WTC11 (cell line): ENCODE measurements around the gene CAPN15. TPM values are rescaled to one million over a fixed set of nuclear protein-coding genes. Genes with fewer than 3 reads are reported as not detected.

ENCODE experiments used
- ATAC-seq: fragments of 200-7000 bp; cut with Tn5 transposase; 2 replicates; pipeline ENCODE4 v1.10.0; 2021; ENCODE audit warnings: mild to moderate bottlenecking, moderate library complexity
- CTCF ChIA-PET: fragments of 300-600 bp; sonication (Branson Sonifier 250); formaldehyde crosslinking; loops from one replicate; lab custom pipeline; 2021; ENCODE audit warnings: antibody characterized with exemption; lab: Charles Lee
- POLR2A ChIA-PET: fragments of 350-600 bp; sonication (Branson Sonifier 250); formaldehyde crosslinking; loops from one replicate; lab custom pipeline; 2021; ENCODE audit warnings: antibody characterized with exemption; lab: Charles Lee
- DNase-seq: peaks from one replicate; pipeline ENCODE4 v3.0.0; 2021; ENCODE audit warnings: low spot score
- H3K27ac Mint-ChIP-seq: 2 replicates; pipeline ENCODE4 v1.8.0; 2021; ENCODE audit warnings: mixed read lengths
- H3K27me3 Mint-ChIP-seq: 2 replicates; pipeline ENCODE4 v1.8.0; 2021; ENCODE audit warnings: low read depth, mild to moderate bottlenecking, moderate library complexity, mixed read lengths
- H3K36me3 Mint-ChIP-seq: 2 replicates; pipeline ENCODE4 v1.8.0; 2021; ENCODE audit warnings: mixed read lengths
- H3K4me1 Mint-ChIP-seq: 2 replicates; pipeline ENCODE4 v1.8.0; 2022; ENCODE audit warnings: mixed read lengths
- H3K4me3 Mint-ChIP-seq: 2 replicates; pipeline ENCODE4 v1.8.0; 2021; ENCODE audit warnings: mild to moderate bottlenecking, moderate library complexity, mixed read lengths
- H3K9me3 Mint-ChIP-seq: 2 replicates; pipeline ENCODE4 v1.8.0; 2021; ENCODE audit warnings: mixed read lengths
- CBFB ChIP-seq: sonication (generic); formaldehyde crosslinking; IDR thresholded peaks from 2 replicates; pipeline ENCODE4 v1.8.1; 2022; ENCODE audit warnings: mild to moderate bottlenecking, low read depth, missing genetic modification reagents
- EMX1 ChIP-seq: fragments of 250-450 bp; sonication (Bioruptor Pico); IDR thresholded peaks from 2 replicates; pipeline ENCODE4 v1.8.0; 2021; ENCODE audit warnings: mild to moderate bottlenecking
- FOXP1 ChIP-seq: sonication (generic); formaldehyde crosslinking; IDR thresholded peaks from 2 replicates; pipeline ENCODE4 v1.8.0; 2022; ENCODE audit warnings: missing genetic modification reagents, mild to moderate bottlenecking, moderate library complexity, borderline replicate concordance
- NR1H2 ChIP-seq: sonication (generic); formaldehyde crosslinking; IDR thresholded peaks from 2 replicates; pipeline ENCODE4 v1.9.0; 2021; ENCODE audit warnings: mild to moderate bottlenecking, moderate library complexity, missing genetic modification reagents
- RELA ChIP-seq: sonication (generic); formaldehyde crosslinking; IDR thresholded peaks from 2 replicates; pipeline ENCODE4 v1.8.1; 2022; ENCODE audit warnings: missing genetic modification reagents, mild to moderate bottlenecking, borderline replicate concordance
- SP1 ChIP-seq: sonication (generic); formaldehyde crosslinking; conservative IDR thresholded peaks from 2 replicates; pipeline ENCODE4 v1.8.1; 2022; ENCODE audit warnings: missing genetic modification reagents
- ZNF671 ChIP-seq: fragments of 250-450 bp; sonication (Bioruptor Pico); IDR thresholded peaks from 2 replicates; pipeline ENCODE4 v1.8.0; 2021; ENCODE audit warnings: mild to moderate bottlenecking
- total RNA-seq: library from RNA; stranded (reverse); gene quantifications from 3 replicates; pipeline ENCODE4 v1.2.3, GENCODE V29; 2021
- TF ChIP-seq, protein P1 (sequence below): sonication (generic); formaldehyde crosslinking; IDR thresholded peaks from 2 replicates; pipeline ENCODE4 v1.8.1; 2023; ENCODE audit warnings: mild to moderate bottlenecking, moderate library complexity, missing genetic modification reagents
- TF ChIP-seq, protein P2 (sequence below): sonication (generic); formaldehyde crosslinking; IDR thresholded peaks from 2 replicates; pipeline ENCODE4 v1.8.1; 2022; ENCODE audit warnings: mild to moderate bottlenecking, missing genetic modification reagents, moderate library complexity, borderline replicate concordance
- TF ChIP-seq, protein P3 (sequence below): fragments of 250-450 bp; sonication (Bioruptor Pico); IDR thresholded peaks from 2 replicates; pipeline ENCODE4 v1.9.0; 2021; ENCODE audit warnings: mild to moderate bottlenecking
- TF ChIP-seq, protein P4 (sequence below): sonication (generic); formaldehyde crosslinking; conservative IDR thresholded peaks from 2 replicates; pipeline ENCODE4 v1.8.1; 2022; ENCODE audit warnings: mild to moderate bottlenecking, missing genetic modification reagents
- TF ChIP-seq, protein P5 (sequence below): sonication (generic); formaldehyde crosslinking; IDR thresholded peaks from 2 replicates; pipeline ENCODE4 v1.8.1; 2023; ENCODE audit warnings: mild to moderate bottlenecking, missing genetic modification reagents
- TF ChIP-seq, protein P6 (sequence below): sonication (generic); formaldehyde crosslinking; IDR thresholded peaks from 2 replicates; pipeline ENCODE4 v1.8.0; 2022; ENCODE audit warnings: mild to moderate bottlenecking, missing genetic modification reagents

CAPN15 gene
- total RNA-seq, 1 experiment from 2014 or later = 110 TPM

DNA sequence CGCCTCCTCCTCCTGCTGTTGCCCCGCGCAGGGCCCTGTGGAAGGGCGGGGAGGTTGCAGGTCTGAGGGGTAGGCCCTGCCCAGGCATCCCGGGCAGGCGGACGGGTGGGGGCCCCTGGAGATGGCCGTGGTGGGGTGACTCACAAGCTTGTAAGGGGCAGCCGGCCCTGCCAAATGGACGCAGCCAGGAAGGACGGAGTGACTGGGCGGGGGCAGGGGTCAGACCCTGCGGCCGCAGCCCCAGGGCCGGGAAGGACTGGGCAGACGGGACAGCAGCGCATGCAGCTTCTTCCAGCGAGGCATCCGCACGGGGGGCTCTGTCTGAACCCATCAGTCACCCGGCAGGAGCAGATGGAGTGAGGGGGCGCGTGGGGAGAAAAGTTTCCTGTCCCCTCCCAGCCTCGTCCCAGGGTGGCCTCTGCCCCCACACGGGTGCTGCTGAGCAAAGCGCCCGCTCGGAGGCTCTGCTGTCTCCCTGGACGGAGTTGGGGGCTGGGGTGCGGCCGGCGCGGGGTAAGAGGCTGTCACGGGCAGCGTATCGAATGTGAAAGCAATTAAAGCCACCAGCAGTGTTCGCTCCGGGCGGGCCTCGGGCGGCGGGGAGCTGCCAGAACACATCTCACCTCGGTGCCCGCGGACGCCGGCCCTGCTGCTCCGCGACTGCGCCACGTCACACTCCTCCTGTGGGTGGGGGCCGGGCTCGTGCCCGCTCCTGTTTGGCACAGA is 27.3 kb downstream of the CAPN15 start:
- CTCF ChIA-PET = interaction anchor here (0.8 to 1.0 kb wide), 2 partner anchors 16 to 24 kb away, joined by 3 read pairs; no protein-coding TSS in a partner anchor
- no peak for DNase-seq

More for the DNA sequence above, 27.3 kb downstream of the CAPN15 start:
- TF ChIP-seq, protein P1, sequence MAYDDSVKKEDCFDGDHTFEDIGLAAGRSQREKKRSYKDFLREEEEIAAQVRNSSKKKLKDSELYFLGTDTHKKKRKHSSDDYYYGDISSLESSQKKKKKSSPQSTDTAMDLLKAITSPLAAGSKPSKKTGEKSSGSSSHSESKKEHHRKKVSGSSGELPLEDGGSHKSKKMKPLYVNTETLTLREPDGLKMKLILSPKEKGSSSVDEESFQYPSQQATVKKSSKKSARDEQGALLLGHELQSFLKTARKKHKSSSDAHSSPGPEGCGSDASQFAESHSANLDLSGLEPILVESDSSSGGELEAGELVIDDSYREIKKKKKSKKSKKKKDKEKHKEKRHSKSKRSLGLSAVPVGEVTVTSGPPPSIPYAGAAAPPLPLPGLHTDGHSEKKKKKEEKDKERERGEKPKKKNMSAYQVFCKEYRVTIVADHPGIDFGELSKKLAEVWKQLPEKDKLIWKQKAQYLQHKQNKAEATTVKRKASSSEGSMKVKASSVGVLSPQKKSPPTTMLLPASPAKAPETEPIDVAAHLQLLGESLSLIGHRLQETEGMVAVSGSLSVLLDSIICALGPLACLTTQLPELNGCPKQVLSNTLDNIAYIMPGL (CRISPR knock-in tag) = no peak
- TF ChIP-seq SP1 (no peak), FOXP1 (no peak), RELA (CRISPR knock-in tag) (no peak), CBFB (no peak), NR1H2 (CRISPR knock-in tag) (no peak), ZNF671 (CRISPR knock-in tag) (no peak), EMX1 (CRISPR knock-in tag) (no peak)
- TF ChIP-seq, protein P2, sequence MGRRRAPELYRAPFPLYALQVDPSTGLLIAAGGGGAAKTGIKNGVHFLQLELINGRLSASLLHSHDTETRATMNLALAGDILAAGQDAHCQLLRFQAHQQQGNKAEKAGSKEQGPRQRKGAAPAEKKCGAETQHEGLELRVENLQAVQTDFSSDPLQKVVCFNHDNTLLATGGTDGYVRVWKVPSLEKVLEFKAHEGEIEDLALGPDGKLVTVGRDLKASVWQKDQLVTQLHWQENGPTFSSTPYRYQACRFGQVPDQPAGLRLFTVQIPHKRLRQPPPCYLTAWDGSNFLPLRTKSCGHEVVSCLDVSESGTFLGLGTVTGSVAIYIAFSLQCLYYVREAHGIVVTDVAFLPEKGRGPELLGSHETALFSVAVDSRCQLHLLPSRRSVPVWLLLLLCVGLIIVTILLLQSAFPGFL = no peak
- TF ChIP-seq, protein P3, sequence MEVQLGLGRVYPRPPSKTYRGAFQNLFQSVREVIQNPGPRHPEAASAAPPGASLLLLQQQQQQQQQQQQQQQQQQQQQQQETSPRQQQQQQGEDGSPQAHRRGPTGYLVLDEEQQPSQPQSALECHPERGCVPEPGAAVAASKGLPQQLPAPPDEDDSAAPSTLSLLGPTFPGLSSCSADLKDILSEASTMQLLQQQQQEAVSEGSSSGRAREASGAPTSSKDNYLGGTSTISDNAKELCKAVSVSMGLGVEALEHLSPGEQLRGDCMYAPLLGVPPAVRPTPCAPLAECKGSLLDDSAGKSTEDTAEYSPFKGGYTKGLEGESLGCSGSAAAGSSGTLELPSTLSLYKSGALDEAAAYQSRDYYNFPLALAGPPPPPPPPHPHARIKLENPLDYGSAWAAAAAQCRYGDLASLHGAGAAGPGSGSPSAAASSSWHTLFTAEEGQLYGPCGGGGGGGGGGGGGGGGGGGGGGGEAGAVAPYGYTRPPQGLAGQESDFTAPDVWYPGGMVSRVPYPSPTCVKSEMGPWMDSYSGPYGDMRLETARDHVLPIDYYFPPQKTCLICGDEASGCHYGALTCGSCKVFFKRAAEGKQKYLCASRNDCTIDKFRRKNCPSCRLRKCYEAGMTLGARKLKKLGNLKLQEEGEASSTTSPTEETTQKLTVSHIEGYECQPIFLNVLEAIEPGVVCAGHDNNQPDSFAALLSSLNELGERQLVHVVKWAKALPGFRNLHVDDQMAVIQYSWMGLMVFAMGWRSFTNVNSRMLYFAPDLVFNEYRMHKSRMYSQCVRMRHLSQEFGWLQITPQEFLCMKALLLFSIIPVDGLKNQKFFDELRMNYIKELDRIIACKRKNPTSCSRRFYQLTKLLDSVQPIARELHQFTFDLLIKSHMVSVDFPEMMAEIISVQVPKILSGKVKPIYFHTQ (CRISPR knock-in tag) = no peak
- TF ChIP-seq, protein P4, sequence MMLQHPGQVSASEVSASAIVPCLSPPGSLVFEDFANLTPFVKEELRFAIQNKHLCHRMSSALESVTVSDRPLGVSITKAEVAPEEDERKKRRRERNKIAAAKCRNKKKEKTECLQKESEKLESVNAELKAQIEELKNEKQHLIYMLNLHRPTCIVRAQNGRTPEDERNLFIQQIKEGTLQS (CRISPR knock-in tag) = no peak
- TF ChIP-seq, protein P5, sequence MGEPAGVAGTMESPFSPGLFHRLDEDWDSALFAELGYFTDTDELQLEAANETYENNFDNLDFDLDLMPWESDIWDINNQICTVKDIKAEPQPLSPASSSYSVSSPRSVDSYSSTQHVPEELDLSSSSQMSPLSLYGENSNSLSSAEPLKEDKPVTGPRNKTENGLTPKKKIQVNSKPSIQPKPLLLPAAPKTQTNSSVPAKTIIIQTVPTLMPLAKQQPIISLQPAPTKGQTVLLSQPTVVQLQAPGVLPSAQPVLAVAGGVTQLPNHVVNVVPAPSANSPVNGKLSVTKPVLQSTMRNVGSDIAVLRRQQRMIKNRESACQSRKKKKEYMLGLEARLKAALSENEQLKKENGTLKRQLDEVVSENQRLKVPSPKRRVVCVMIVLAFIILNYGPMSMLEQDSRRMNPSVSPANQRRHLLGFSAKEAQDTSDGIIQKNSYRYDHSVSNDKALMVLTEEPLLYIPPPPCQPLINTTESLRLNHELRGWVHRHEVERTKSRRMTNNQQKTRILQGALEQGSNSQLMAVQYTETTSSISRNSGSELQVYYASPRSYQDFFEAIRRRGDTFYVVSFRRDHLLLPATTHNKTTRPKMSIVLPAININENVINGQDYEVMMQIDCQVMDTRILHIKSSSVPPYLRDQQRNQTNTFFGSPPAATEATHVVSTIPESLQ (CRISPR knock-in tag) = no peak
- TF ChIP-seq, protein P6, sequence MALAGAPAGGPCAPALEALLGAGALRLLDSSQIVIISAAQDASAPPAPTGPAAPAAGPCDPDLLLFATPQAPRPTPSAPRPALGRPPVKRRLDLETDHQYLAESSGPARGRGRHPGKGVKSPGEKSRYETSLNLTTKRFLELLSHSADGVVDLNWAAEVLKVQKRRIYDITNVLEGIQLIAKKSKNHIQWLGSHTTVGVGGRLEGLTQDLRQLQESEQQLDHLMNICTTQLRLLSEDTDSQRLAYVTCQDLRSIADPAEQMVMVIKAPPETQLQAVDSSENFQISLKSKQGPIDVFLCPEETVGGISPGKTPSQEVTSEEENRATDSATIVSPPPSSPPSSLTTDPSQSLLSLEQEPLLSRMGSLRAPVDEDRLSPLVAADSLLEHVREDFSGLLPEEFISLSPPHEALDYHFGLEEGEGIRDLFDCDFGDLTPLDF (CRISPR knock-in tag) = no peak
- POLR2A ChIA-PET = no interaction called here
- H3K27me3 Mint-ChIP-seq = peaks cover 14% of the 10 kb centered on the region
- H3K9me3 Mint-ChIP-seq = no peaks in the 10 kb centered on the region
- no peak overlapping the region for H3K4me3 Mint-ChIP-seq
- no peaks in the 10 kb centered on the region for H3K4me1 Mint-ChIP-seq
- H3K36me3 Mint-ChIP-seq = no peaks in the 10 kb centered on the region
- H3K27ac Mint-ChIP-seq = no peak overlapping the region
- ATAC-seq = no peak
